HG02623 (cell line): ENCODE measurements around the gene ACADSB.

Experiments used
- ATAC-seq: cut with Tn5 transposase; IDR thresholded peaks from one replicate; pipeline ENCODE4 v1.9.1; 2021; ENCODE audit warnings: moderate library complexity; ENCODE audit not compliant: unreplicated experiment

The ACADSB gene

DNA sequence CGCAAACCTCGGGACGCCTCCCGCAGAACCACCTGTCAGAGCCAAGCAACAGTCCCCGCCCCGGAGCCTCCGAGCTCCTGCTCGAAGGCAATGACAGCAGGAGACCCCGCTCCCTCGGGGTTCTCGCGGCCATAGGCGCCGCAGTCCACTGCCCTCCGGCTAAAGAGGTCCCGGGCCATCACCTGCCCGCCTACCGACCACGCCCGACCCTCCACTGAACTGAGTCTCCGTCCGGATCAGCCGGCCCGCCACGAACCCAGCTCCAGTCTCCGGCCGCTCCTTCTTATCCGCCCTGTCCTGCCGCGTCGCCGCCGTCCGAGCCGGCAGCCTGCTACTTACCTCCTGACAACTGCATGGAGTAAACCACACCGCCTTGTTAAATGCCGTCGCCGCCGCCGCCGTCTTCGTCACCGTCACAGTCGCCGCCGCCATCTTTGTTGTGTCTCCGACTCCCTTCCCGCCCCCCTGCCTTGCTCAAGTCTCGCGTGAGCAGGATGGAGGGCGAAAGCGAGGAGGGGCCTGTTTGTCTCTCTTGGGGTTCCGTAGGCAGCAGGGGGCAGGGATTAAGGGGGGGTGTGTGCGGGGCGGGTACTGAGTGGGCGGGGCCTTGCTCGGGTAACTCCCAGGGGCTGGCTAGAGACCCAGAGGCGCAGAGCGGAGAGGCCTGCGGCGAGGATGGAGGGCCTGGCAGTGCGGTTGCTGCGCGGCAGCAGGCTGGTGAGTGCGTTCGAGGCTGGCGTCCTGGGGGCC lies at the start of gene ACADSB, which contains the start of gene IKZF5:
Gene ACADSB (plus strand): TSS at position 652 of the 750 bp plus-strand sequence. CDS start 24 bp downstream, at position 676.
Gene IKZF5 (minus strand): TSS at position 441 of the 750 bp plus-strand sequence. CDS start 10,170 bp downstream, outside the sequence.
- ATAC-seq: peak; percentile 80

DNA sequence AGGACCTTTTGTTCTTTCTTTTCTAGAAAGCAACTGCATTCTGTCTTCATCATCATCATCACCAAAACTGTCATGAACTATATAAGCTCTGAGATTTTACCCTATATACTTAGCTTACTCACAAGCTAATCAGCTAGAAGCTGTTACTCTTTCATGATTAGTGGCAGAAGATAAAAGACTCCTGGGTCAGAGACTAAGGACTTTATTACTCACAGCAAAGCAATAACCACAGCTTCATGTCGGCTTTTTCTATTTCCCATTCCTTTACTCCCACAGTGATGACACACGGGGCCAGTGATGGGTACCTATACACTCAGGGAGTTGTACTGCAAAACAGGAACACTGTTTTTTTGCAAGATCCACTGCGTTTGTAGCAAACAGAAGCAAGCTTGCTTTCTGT lies 46.4 kb upstream of the ACADSB start:
- ATAC-seq: no peak

DNA sequence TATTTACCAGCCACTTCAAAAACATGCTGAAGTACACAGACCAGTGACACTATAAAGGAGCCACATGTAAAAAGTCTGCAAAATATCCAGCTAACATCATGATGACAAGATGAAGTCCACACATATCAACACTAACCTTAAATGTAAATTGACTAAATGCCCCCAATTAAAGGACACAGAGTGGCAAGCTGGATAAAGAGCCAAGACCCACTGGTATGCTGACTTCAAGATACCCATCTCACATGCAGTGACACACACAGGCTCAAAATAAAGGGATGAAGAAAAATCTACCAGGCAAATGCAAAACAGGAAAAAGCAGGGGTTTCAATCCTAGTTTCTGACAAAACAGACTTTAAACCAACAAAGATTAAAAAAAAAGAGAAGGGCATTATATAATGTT lies 41.9 kb upstream of the ACADSB start:
- ATAC-seq: no peak

DNA sequence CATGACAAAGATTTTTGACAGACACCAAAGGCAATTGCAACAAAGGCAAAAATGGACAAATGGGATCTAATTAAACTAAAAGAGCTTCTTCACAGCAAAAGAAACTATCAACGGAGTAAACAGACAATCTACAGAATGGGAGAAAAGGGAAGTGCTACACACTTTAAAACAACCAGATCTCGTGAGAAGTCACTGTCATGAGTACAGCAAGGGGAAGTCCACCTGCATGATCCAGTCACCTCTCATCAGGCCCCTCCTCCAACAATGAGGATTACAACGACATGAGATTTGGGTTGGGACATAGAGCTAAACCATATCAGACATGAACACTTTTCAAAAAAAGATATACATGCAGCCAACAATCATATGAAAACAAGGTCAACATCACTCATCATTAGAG lies 40.1 kb upstream of the ACADSB start:
- no peak for ATAC-seq

DNA sequence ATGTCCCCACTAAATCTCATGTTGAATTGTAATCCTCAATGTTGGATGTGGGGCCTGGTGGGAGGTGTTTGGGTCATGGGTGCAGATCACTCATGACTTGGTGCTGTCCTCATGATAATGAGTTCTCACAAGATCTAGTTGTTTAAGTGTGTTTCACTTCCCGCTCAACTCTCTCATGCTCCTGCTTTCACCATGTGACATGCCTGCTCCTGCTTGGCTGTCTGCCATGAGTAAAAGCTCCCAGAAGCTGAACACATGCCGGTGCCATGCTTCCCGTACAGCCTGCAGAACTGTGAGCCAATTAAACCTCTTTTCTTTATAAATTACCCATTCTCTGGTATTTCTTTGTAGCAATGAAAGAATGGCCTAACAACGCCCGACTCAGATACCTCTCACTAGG lies 34.8 kb upstream of the ACADSB start:
- ATAC-seq: no peak

DNA sequence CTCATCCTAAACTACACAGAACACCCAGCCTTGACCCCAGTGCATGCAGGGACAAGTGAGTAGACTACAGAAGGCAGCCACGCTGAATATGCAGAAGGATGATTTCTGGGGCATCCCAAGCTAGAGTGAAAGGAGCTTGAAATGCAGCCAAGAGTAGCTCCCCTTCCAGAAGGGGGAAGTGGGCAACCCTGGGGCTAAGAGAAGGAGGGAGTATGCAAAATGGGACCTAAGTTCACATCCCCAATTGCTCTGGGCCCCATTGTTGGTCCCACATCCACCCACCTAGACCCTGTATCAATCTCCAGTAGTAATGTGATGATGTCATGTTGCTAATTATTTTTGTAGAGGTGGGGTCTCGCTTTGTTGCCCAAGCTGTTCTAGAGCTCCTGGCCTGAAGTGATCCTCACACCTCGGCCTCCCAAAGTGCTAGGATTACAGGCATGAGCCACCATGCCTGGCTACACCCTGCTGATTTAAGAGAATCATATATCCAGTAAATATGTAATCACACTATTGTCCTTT lies 34.2 kb upstream of the ACADSB start:
- no peak for ATAC-seq

DNA sequence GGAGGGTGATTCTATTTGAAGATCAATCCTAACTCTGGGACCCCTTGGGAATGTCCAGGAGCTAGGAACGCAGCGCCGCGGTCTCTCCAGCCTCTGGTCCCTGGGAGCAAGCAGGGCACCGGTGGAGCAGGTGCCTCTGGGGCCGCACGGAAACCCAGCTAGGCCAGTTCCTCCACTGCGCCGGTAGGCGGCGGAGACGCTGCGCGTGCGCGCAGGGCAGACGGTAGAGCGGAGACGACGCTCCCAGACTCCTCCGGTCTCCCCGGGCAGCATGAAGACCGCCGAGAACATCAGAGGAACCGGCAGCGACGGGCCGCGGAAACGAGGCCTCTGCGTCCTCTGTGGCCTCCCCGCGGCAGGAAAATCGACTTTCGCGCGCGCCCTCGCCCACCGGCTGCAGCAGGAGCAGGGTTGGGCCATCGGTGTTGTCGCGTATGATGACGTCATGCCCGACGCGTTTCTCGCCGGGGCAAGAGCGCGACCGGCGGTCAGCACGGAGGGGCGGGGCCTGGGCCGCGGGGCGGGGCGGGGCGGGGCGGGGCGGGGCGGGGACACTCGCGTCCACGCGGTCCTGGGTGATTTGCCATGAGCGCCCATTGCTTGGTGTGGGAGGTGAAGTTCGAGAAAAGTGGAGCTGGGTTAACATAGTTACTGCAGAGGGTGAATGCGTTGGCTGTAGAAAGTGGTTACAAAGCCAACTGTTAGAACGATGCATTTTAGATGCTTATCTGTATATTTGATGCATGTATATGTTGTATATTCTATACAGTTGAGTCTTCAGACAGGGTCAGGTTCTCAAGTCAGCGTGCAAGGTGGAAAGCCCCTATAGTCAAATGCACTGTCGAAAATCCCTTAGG lies 28.4 kb upstream of the ACADSB start, which contains the start of gene PSTK:
Gene PSTK (plus strand): TSS at position 193 of the 857 bp plus-strand sequence. CDS start 79 bp downstream, at position 272.
- ATAC-seq: peak; percentile 97

DNA sequence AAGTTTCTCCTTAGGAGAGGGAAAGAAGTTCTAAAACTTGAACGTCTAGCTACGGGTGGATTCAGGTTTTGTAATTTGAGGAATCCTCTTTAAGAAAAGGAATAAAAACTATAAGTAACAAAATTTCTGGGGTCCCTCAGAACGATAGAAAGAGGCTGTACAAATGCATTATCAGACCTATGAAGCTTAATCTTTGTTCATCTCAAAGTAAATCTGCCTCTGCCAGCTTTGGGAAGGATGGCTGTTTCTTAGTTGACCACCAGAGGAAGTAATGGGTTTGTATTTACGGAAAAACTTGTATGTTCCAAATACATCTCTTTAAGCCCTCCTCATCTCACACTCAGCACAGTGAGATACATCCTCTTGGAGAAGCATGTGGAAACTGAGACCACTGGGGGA lies 27.7 kb upstream of the ACADSB start:
- ATAC-seq: no peak

DNA sequence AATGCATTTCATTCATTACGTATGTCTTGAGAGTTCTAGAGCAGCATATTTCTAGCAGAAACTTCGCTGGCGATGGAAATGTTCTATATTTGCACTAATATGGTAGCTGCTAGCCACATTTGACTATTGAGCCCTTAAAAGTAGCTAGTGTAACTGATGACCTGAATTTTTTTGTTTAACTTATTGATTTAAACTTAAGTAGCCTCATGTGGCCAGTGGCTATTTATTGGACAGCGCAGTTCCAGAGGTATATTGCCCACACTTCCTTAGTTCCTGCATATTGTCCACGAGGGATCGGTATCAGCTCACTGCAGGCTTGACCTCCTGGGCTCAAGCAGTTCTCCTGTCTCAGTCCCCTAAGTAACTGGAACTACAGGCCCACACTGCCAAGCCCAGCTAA lies 24.9 kb upstream of the ACADSB start:
- ATAC-seq: no peak

DNA sequence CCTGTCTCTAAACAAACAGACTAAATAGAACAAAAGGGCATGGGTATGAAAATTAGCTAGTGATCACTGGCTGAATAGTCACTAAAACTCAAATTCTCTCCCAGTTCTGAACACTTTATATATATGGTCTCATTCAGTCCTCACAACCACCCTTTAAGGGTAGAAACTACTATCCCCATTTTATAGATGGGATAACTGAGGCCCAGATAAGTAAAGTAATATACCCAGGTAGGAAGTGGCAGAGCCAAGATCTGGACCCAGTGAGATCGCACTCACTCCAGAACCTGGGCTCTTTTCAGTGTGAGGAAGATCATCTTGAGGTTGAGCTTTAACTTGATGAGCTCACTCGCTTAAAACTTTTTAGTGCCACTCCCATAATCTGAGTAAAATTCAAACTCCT lies 24.1 kb upstream of the ACADSB start:
- ATAC-seq: no peak

DNA sequence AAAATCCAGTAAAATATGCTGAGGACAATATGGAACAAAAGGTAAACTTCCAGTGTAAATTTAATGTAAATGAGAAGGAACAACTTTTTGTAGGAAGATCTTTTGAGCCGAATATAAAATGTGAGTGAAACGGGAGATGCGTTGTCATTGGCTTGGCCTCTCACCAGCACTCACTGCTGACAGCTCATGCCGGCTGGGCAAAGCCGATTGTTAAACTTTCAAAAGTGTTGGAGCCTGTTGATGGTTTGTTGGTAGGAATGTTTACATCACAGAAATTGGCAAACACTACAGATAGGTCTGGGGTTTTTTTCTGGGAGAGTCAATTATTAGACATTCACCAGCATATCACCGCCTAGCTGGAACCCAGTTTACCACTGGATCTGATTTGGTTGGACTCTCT lies 22.5 kb upstream of the ACADSB start:
- ATAC-seq: no peak

DNA sequence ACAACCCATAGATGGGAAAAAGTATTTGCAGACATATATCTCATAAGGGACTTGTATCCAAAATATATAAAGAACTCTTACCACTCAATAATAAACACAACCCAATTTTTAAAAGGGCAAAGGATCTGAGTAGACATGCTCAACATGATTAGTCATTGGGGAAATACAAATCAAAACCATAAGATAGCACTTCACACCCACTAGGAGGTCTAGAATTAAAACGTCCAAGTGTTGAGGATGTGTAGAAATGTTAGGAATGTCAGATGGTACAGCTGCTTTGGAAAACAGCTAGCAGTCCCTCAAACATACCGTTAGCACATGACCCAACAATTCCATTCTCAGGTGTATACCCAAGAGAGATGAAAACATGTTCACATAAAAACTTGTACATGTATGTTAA lies 20.3 kb upstream of the ACADSB start:
- ATAC-seq: no peak

DNA sequence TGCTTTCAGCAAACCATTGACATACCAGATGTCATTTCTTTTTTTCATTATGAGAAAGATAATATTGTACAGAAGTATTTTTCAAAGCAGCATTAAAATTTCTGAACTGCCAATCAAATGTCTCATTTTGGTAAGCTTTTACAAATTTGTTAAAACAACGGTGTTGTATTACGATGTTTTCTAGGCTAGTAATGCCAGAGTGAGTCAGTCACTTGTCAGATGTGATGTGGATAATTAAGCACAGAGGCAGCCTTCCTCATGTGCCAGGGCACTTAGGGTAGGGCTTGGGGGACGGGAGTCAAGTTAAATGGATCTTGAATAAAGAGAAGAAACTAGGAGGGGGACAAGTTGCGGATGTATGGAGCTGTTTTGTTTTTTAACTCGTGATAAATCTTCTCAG lies 18.5 kb upstream of the ACADSB start:
- no peak for ATAC-seq

DNA sequence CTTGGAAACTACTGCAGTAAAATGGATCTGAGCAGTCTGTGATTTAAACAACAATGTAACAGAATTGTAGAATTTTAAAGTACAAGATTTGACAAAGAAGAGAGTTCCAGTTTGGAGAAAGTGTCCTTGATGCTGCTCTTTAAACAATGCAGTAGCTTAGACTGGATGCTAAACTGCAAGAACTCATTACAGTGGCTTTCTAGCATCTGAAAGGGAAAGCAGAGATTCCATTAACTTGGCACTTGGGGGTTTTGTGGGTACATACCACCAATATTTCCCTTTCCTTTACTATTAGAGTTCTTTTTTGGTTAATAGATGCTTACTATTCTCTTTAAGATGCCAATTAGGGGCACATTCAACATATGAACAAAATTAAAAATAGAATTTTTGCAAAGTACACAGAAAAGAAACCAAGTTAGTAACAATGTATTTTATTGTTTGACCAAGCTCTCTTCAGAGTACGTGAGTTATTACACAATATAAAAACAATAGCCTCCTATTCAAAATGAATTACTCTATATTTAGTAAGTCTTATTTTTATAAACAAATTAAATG lies 16.7 kb upstream of the ACADSB start:
- no peak for ATAC-seq

DNA sequence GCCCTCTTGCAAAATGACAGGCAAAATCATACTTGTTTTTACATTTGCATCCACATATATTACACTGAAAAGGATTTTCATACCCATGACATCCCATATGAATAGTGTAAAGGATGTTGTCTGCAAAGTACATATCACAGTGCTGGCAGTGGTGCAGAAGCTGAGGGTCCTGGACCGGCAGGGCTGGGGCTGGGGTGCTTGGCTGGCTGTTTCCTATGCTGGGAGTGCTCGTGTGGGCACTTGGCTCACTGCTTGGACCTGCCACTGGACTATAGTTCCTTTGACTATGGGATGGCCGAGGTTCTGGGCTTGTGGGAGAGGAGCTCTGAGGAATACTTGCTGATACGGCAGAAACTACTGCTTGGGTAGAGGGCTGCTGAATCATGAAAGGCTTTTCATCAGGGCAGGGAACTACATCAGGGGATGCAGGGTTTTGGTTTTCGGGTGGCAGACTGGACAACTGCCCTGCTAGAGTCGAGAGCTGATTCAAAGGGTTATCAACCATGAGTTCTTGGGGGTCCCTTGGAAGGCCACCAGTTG lies 14.9 kb upstream of the ACADSB start:
- ATAC-seq: no peak

DNA sequence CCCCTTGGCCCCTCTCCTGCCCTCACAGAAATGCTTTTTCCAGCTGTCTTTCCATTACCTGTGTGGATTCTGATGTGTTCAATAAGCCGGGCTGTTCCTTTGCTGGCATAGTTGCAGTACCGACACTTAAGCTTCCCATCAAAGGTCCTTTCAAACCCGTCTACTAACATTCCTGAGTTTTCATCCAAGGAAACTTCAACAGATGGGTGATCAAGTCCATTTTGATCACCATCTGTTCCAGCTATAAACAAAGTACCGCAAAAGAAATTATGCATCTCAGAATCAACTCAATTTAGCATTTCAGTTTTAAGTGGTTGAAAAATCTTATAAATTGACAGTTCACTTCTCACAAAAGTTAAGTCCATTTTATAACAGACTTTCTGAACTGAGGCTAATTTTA lies 12.9 kb upstream of the ACADSB start:
- no peak for ATAC-seq

DNA sequence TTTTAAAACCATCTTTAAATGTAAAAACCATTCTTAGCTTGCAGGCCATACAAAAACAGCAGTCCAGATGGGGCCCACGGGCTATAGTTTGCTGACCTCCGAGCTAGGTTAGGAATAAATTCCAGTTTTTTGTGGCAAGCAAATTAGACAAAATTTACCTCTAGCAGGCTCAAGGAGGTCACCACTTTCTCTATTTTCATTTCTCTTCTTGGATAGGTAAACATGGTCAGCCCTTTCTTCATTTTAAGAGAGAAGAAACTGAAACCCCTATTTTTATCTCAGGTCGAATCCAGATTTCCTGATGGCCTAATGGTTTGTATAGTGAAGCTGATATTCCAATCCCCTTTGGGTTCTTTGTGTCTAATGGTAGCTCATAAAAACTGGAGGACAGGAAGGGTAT lies 10.9 kb upstream of the ACADSB start:
- ATAC-seq: no peak

DNA sequence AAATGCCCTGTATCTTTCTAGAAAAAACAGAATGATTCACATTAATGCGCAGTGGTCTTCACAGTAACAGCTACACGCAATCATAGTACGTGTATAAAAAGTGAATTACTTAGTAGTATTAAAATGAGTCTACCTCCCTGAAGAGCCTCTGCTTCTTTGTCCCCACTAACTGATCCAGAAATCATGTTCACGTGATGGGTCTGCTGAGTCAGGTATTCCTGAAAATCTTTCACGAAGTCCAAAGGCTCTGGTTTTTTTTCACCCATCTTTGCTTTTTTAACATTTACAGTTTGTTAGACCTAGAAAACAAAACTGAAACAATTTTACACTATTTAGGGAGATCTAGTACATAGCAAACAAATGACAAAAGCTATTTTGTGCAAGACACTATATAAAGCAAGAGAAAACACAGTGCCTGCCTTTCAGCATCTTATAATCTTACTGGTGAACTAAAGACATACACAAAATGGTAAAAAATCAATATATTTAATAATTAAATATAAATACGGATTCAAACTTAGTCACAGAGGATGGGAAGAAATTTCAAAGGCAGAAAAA lies 10.4 kb upstream of the ACADSB start:
- no peak for ATAC-seq

DNA sequence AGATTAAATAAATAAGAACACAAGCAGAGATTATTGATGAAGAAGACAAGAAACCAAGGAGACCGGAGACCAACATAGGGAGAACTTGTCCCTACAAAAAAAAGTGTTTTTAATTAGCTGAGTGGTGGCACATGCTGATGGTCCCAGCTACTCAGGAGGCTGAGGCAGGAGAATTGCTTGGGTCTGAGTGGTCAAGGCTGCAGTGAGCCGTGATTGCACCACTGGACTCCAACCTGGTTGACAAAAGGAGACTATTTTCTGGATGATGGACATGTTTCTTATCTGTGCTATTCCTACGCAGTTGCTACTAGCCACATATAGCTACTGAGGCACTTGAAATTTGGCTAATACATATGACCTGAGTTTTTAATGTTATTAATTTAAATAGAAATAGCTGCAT lies 9.9 kb upstream of the ACADSB start:
- no peak for ATAC-seq

DNA sequence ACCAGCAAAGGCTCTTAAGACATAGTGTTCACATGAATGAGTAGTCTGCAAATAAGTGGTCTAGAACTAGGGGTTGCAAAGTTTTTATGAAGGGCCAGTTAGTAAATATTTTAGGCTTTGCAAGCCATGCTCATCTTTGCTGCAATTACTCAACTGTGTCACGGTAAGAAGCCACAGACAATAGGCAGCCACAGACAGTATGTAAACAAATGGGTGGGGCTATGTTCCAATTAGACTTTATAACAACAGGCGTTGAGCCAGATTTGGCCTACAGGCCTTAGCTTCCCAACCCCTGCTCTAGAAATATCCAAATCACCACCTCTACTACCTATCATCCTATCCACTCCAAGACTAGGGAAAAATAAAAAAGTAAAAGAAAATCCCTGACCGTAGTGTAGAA lies 9.5 kb upstream of the ACADSB start:
- no peak for ATAC-seq

DNA sequence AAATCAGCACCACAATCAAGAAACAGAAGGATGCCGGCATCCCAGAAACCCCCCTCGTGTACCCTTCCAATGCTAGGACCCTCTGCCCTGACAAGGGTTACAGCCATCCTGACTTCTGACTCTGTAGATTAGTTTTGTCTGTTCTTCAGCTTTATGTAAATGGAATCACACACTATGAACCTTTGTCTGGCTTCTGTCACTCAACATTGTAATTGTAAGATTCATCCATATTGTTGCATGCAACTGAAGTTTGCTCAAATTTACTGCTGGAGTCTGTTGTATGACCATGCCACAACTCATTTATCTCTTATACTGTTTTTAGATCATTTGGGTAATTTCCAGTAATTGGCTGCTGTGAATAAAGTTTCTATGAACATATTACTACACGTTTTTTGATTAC lies 8.7 kb upstream of the ACADSB start:
- no peak for ATAC-seq
